Measurements from ENCODE around the gene RNASET2. TPM values are rescaled to one million over a fixed set of nuclear protein-coding genes. Genes with fewer than 3 reads are reported as not detected.
A peak's percentile ranks its signal among the peaks of the same experiment; 100 is the strongest.
"Not testable (repeated sequence)": the region's sequence is repeated elsewhere in the genome, so short reads cannot be mapped to it uniquely, and the experiment has no call there.

Gene RNASET2
- total RNA-seq, 2 experiments from 2014 or later = 62.5 to 66.1 TPM

- no peaks in the 10 kb centered on the region for H3K4me1 Mint-ChIP-seq (ENCODE audit: low read depth)
- ChIA-PET CTCF (no interaction called here), POLR2A (no interaction called here)
- H3K4me3 Mint-ChIP-seq = no peak overlapping the region
- H3K9me3 Mint-ChIP-seq = no peaks in the 10 kb centered on the region
- DNase-seq = no peak
- peaks cover 11% of the 10 kb centered on the region for H3K36me3 Mint-ChIP-seq
- no peaks in the 10 kb centered on the region for H3K27me3 Mint-ChIP-seq
- no peak overlapping the region for H3K27ac Mint-ChIP-seq
- intact Hi-C loops (cut with micrococcal nuclease) = no loop called here
These were observed 31.8 kb downstream of the RNASET2 start for GRCh38 chr6:166924531-166924930.

- no peaks in the 10 kb centered on the region for H3K9me3 Mint-ChIP-seq
- no peak overlapping the region for H3K4me3 Mint-ChIP-seq
- no peaks in the 10 kb centered on the region for H3K4me1 Mint-ChIP-seq (ENCODE audit: low read depth)
- CTCF ChIA-PET = no interaction called here
- no peak for DNase-seq
- no peak overlapping the region for H3K27ac Mint-ChIP-seq
- H3K27me3 Mint-ChIP-seq = no peaks in the 10 kb centered on the region
- intact Hi-C loops (cut with micrococcal nuclease) = no loop called here
- H3K36me3 Mint-ChIP-seq = peaks cover 8% of the 10 kb centered on the region
- POLR2A ChIA-PET = no interaction called here
These were observed 33.4 kb downstream of the RNASET2 start for GRCh38 chr6:166922937-166923336.

GRCh38 chr6:166921570-166921969 lies 34.8 kb downstream of the RNASET2 start:
- intact Hi-C loops (cut with micrococcal nuclease) = no loop called here
- DNase-seq = no peak
- Mint-ChIP-seq H3K36me3 (peaks cover 5% of the 10 kb centered on the region), H3K27ac (no peak overlapping the region), H3K27me3 (no peaks in the 10 kb centered on the region), H3K4me3 (no peak overlapping the region), H3K4me1 (ENCODE audit: low read depth) (no peaks in the 10 kb centered on the region), H3K9me3 (peaks cover 3% of the 10 kb centered on the region)
- CTCF ChIA-PET = no interaction called here
- POLR2A ChIA-PET = no interaction called here

GRCh38 chr6:166916824-166917223 lies 39.5 kb downstream of the RNASET2 start:
- peaks cover 5% of the 10 kb centered on the region for H3K36me3 Mint-ChIP-seq
- H3K27ac Mint-ChIP-seq = no peak overlapping the region
- H3K4me3 Mint-ChIP-seq = no peak overlapping the region
- intact Hi-C loops (cut with micrococcal nuclease) = no loop called here
- ChIA-PET POLR2A (no interaction called here), CTCF (no interaction called here)
- H3K4me1 Mint-ChIP-seq (ENCODE audit: low read depth) = no peaks in the 10 kb centered on the region
- no peak for DNase-seq
- H3K9me3 Mint-ChIP-seq = peaks cover 7% of the 10 kb centered on the region
- no peaks in the 10 kb centered on the region for H3K27me3 Mint-ChIP-seq

GRCh38 chr6:166915484-166915883 lies 40.9 kb downstream of the RNASET2 start:
- CTCF ChIA-PET, H3K4me3 Mint-ChIP-seq, POLR2A ChIA-PET: not testable (repeated sequence)

GRCh38 chr6:166914952-166915351 lies 41.4 kb downstream of the RNASET2 start:
- DNase-seq; POLR2A ChIA-PET; H3K4me3 Mint-ChIP-seq; H3K9me3 Mint-ChIP-seq; intact Hi-C loops (cut with micrococcal nuclease); H3K27ac Mint-ChIP-seq; H3K27me3 Mint-ChIP-seq; H3K36me3 Mint-ChIP-seq: not testable (repeated sequence)
- peaks cover 14% of the 10 kb centered on the region for H3K4me1 Mint-ChIP-seq (ENCODE audit: low read depth)
- CTCF ChIA-PET = interaction anchor here (0.6 kb wide), 1 partner anchor 665 kb away, joined by 3 read pairs; no protein-coding TSS in a partner anchor

More at GRCh38 chr6:166915484-166915883, 40.9 kb downstream of the RNASET2 start:
- H3K36me3 Mint-ChIP-seq; intact Hi-C loops (cut with micrococcal nuclease); H3K4me1 Mint-ChIP-seq (ENCODE audit: low read depth); H3K27ac Mint-ChIP-seq; DNase-seq; H3K27me3 Mint-ChIP-seq; H3K9me3 Mint-ChIP-seq: not testable (repeated sequence)

GRCh38 chr6:166911248-166911677 lies 45.1 kb downstream of the RNASET2 start:
- POLR2A ChIA-PET = no interaction called here

GRCh38 chr6:166910601-166911000 lies 45.7 kb downstream of the RNASET2 start:
- Mint-ChIP-seq H3K4me1 (ENCODE audit: low read depth) (peaks cover 32% of the 10 kb centered on the region), H3K36me3 (peaks cover 7% of the 10 kb centered on the region), H3K27ac (no peak overlapping the region), H3K9me3 (no peaks in the 10 kb centered on the region), H3K4me3 (no peak overlapping the region), H3K27me3 (no peaks in the 10 kb centered on the region)
- peak; percentile 58 for DNase-seq
- intact Hi-C loops (cut with micrococcal nuclease) = loop anchor here (2.0 kb wide), 2 partner anchors 32 to 40 kb away; no protein-coding TSS in a partner anchor
- POLR2A ChIA-PET = no interaction called here
- CTCF ChIA-PET = no interaction called here

More at GRCh38 chr6:166911248-166911677, 45.1 kb downstream of the RNASET2 start:
- intact Hi-C loops (cut with micrococcal nuclease) = loop anchor here (2.0 kb wide), 2 partner anchors 32 to 40 kb away; no protein-coding TSS in a partner anchor
- H3K27ac Mint-ChIP-seq = no peak overlapping the region
- CTCF ChIA-PET = no interaction called here
- no peak for DNase-seq
- H3K4me3 Mint-ChIP-seq = no peak overlapping the region
- H3K4me1 Mint-ChIP-seq (ENCODE audit: low read depth) = peaks cover 32% of the 10 kb centered on the region
- no peaks in the 10 kb centered on the region for H3K27me3 Mint-ChIP-seq
- peaks cover 2% of the 10 kb centered on the region for H3K9me3 Mint-ChIP-seq
- H3K36me3 Mint-ChIP-seq = peaks cover 8% of the 10 kb centered on the region

- Mint-ChIP-seq H3K36me3 (peaks cover 6% of the 10 kb centered on the region), H3K27me3 (no peaks in the 10 kb centered on the region), H3K27ac (no peak overlapping the region), H3K4me3 (no peak overlapping the region), H3K9me3 (no peaks in the 10 kb centered on the region), H3K4me1 (ENCODE audit: low read depth) (peaks cover 32% of the 10 kb centered on the region)
- DNase-seq = no peak
- intact Hi-C loops (cut with micrococcal nuclease) = no loop called here
- POLR2A ChIA-PET = no interaction called here
- CTCF ChIA-PET = interaction anchor here (0.5 kb wide), 1 partner anchor 338 kb away, joined by 4 read pairs; no protein-coding TSS in a partner anchor
These were observed 47.5 kb downstream of the RNASET2 start for GRCh38 chr6:166908811-166909210.

GRCh38 chr6:166907871-166908806 lies 48.2 kb downstream of the RNASET2 start:
- POLR2A ChIA-PET = no interaction called here

GRCh38 chr6:166907373-166907841 lies 48.9 kb downstream of the RNASET2 start:
- Mint-ChIP-seq H3K4me3 (no peak overlapping the region), H3K4me1 (ENCODE audit: low read depth) (peaks cover 32% of the 10 kb centered on the region), H3K27ac (peak overlapping the region; percentile 10), H3K27me3 (no peaks in the 10 kb centered on the region), H3K36me3 (peaks cover 6% of the 10 kb centered on the region), H3K9me3 (no peaks in the 10 kb centered on the region)
- ChIA-PET POLR2A (no interaction called here), CTCF (interaction anchor here (1.0 kb wide), 1 partner anchor 133 kb away, joined by 3 read pairs; no protein-coding TSS in a partner anchor)
- DNase-seq = no peak
- intact Hi-C loops (cut with micrococcal nuclease) = no loop called here

More at GRCh38 chr6:166907871-166908806, 48.2 kb downstream of the RNASET2 start:
- H3K4me1 Mint-ChIP-seq (ENCODE audit: low read depth) = peaks cover 32% of the 10 kb centered on the region
- no peak for DNase-seq
- H3K27me3 Mint-ChIP-seq = no peaks in the 10 kb centered on the region
- H3K9me3 Mint-ChIP-seq = no peaks in the 10 kb centered on the region
- H3K36me3 Mint-ChIP-seq = peaks cover 6% of the 10 kb centered on the region
- intact Hi-C loops (cut with micrococcal nuclease) = no loop called here
- H3K4me3 Mint-ChIP-seq = no peak overlapping the region
- CTCF ChIA-PET = interaction anchor here (1.0 kb wide), 1 partner anchor 134 kb away, joined by 3 read pairs; no protein-coding TSS in a partner anchor
- no peak overlapping the region for H3K27ac Mint-ChIP-seq

- intact Hi-C loops (cut with micrococcal nuclease) = no loop called here
- POLR2A ChIA-PET = no interaction called here
- CTCF ChIA-PET = no interaction called here
- Mint-ChIP-seq H3K36me3 (peaks cover 3% of the 10 kb centered on the region), H3K27ac (no peak overlapping the region), H3K4me3 (no peak overlapping the region), H3K4me1 (ENCODE audit: low read depth) (peaks cover 32% of the 10 kb centered on the region), H3K27me3 (no peaks in the 10 kb centered on the region), H3K9me3 (peaks cover 1% of the 10 kb centered on the region)
- DNase-seq = no peak
These were observed 49.8 kb downstream of the RNASET2 start for GRCh38 chr6:166906376-166907044.
